ENCODE measurements around the gene TWNK.
"Not testable (repeated sequence)": the region's sequence is repeated elsewhere in the genome, so short reads cannot be mapped to it uniquely, and the experiment has no call there.

TWNK gene

GRCh38 chr10:101030496-101031127 is 43.3 kb downstream of the TWNK start:
- no peak for DNase-seq (ENCODE audit: low spot score)

GRCh38 chr10:101031128-101031795 is 43.9 kb downstream of the TWNK start, which contains the start of the genes PDZD7 and SFXN3:
TSS of gene PDZD7 (minus strand) at chr10:101031129. CDS start at chr10:101030219, 910 bp downstream.
TSS of gene SFXN3 (plus strand) at chr10:101031234. CDS start at chr10:101034695, 3,461 bp downstream.
- DNase-seq (ENCODE audit: low spot score): peak; percentile 86

- peak; percentile 59 for DNase-seq (ENCODE audit: low spot score)
Measured at GRCh38 chr10:101031796-101032636, 44.7 kb downstream of the TWNK start.

- peak; percentile 88 for DNase-seq (ENCODE audit: low spot score)
Measured at GRCh38 chr10:101032637-101033224, 45.4 kb downstream of the TWNK start.

DNA sequence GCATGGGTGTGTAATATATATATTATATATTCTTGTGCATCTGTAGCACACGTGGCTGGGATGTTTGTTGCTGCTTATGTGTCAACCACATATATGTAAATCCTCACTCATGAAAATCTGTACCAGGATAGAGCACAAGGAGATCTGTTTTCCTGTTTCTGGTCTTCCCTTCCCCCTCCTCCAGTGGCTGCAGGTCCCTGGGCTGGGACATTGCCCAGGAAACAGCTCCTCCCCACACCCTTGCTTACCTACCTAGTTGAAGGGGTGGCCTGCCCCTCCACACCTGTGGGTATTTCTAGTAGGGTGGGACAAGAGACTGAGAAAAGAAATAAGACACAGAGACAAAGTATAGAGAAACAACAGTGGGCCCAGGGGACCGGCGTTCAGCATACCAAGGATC is 45.9 kb downstream of the TWNK start:
- DNase-seq (ENCODE audit: low spot score): no peak

DNA sequence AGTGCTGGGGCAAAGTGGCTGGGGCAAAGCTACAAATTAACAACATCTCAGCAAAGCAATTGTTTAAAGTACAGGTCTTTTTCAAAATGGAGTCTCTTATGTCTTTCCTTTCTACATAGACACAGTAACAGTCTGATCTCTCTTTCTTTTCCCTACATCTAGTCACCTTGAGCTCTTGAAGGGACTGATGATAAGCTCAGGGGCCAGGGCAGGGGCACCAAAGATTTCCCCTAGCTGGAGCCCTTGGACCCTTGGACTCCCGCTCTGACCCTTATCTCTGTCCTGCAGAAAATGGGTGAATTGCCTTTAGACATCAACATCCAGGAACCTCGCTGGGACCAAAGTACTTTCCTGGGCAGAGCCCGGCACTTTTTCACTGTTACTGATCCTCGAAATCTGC is 47.1 kb downstream of the TWNK start:
- DNase-seq (ENCODE audit: low spot score): not testable (repeated sequence)

GRCh38 chr10:101035314-101035713 is 48.0 kb downstream of the TWNK start:
- no peak for DNase-seq (ENCODE audit: low spot score)

- no peak for DNase-seq (ENCODE audit: low spot score)
Measured at GRCh38 chr10:101035916-101036702, 48.8 kb downstream of the TWNK start.

DNA sequence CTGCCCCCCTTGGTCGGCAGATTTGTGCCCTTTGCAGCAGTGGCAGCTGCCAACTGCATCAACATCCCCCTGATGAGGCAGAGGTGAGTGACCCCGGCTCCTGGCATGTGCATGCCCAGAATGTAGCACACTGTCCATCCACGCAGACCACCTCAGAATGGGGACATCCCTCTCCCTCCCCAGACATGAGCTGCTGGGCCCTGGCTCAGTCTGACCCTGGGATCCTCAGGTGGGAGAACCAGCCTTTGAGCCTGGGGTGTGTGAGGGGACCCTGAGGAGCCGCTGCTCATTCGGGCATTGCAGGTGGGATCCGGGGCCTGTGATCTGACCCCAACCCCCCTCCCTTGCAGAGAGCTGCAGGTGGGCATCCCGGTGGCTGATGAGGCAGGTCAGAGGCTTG is 49.4 kb downstream of the TWNK start:
- no peak for DNase-seq (ENCODE audit: low spot score)

DNA sequence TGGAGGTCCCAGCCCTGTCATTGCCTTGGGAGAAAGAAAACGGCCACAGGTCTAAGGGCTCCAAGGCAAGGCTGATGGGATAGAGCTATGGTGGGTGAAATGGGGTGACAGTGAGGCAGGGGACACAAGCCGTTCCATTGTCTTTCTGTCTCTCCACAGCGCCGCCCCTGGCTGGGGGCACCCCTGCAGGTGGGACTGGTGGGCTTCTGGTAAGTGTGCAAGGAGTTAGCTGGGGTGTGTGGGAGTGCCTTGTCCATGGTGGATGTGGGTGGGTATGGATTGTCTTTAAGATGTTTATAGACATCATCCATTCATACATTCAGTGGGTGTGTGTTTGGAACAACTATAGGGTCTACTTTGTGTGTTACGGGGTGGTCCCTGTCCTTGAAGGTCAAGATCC is 51.1 kb downstream of the TWNK start:
- no peak for DNase-seq (ENCODE audit: low spot score)

DNA sequence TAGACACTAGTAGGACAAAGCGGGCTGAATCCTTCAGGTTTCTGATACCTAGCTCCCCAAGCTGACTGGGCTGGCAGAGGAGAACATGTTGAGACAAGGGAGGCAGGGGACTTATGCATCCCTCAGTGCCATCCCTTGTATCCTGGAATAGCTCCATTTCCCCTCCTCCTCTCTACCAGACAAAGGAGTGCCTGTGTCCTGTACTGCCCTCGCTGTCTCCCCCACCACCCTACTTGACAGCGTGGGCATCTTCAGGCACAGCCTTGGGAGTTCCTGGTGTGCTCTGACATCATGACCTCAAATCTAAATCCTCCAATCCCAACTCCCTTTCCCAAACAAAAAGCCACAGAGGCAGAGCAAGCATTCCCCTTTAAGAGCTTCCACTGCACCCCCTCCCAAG is 52.7 kb downstream of the TWNK start:
- DNase-seq (ENCODE audit: low spot score): no peak

GRCh38 chr10:101040851-101041250 is 53.5 kb downstream of the TWNK start:
- DNase-seq (ENCODE audit: low spot score): no peak

DNA sequence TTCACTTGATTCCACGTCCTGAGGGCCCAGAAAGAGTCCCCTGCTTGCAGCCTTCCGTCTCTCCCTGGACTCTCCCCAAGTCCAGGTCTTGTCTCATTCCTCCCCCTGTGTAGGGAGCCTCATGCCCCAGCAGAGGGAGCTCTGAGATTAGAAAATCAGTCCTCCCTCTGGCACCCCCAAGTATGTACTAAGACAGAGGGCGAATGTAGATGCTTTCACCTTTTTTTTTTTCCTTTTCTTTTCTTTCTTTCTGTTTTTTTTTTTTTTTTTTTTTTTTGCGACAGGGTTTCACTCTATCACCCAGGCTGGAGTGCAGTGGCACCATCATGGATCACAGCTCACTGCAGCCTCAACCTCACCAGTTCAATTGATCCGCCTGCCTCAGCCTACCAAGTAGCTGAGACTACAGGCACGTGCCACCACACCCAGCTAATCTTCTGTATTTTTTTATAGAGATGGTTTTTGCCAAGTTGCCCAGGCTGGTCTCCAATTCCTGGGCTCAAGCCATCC is 54.0 kb downstream of the TWNK start:
- peak; percentile 52 for DNase-seq (ENCODE audit: low spot score)

DNA sequence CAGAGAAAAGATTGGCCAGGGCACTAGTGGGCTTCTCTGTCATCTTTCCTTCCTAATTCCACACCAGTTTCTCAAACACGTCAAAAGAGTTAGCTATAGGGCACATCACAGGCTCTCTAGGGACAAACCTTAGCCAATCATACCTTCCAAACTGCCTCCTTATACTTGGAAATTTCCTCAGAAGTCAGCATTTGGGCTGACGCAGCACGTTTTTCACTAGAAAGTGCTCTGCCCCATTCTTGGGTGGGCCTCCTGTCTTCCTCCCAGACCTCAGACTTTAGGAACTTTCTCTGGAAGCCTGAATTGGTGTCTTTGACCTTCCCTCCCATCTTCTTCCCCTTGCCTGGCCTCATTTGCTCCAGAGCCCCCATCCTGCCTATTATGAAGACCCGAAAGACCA is 54.8 kb downstream of the TWNK start:
- no peak for DNase-seq (ENCODE audit: low spot score)

DNA sequence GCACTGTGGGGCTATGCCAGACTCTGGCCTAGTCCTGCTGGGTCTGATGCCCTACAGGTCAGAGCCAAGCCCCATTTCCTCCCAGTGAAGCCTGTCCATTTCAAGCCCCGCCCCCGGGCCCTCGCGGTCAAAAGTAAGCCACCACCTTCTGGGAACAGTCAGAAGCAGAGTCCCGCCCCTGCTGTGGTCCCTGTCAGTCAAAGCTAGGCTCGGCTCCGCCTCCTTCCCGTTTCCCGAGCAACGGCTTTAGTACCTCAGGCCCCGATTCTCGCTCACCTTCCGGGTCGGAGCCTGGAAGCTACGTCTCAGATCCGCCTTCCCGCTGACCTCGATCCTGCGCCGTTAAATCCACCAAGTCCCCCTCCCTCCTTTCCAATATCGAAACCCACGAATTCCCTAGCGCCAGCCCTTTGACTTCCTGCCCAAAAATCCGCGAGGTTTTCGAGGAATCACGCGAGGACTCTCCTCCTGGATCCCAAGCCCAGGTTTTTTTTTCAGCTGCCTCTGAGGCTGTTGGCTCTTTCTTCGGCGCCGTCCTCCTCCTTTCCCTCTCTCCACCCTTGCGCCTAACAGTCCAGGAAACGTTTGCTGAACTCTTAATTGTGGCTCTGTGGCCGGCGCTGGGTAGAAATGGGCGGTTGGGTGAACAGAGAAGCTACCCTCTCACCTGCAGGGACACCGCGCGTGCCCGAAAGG is 55.5 kb downstream of the TWNK start:
- DNase-seq (ENCODE audit: low spot score): peak; percentile 97

DNA sequence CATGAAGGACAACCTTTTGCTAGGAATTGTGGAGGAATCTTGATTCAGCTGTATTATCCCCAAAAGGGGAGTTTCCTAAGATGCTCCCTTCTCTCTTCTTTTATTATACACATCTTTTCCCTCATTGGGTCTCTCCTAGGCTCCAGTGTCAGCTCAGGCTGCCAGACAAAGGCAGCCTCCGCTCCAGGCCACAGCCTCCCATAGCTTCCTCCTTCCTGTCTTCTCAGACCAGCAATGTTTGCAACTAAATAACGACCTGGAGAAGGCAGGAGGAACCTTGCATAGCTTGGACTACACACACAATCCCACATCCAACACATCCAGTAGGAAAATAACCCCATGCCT is 56.0 kb downstream of the TWNK start:
- DNase-seq (ENCODE audit: low spot score): no peak

Measured in kidney capillary endothelial cell (primary cell).